SW 1271 (cell line): ENCODE data around the gene PPFIBP1.
"Not testable (repeated sequence)": the region's sequence is repeated elsewhere in the genome, so short reads cannot be mapped to it uniquely, and the experiment has no call there.

Source experiments
- DNase-seq, 2 experiments: peaks; one replicate each; lab custom pipeline; 2025; lab: John Stamatoyannopoulos, UW

Gene PPFIBP1

GRCh38 chr12:27709932-27710591 lies 186.1 kb downstream of the PPFIBP1 start:
- no peak for DNase-seq

GRCh38 chr12:27710592-27711316 lies 186.7 kb downstream of the PPFIBP1 start, which contains the start of gene MRPS35:
Gene MRPS35, plus strand, starts transcription at chr12:27710832. Its CDS starts 12 bp downstream, at chr12:27710844.
- DNase-seq: peak; percentile 56 to 94

GRCh38 chr12:27711317-27711682 lies 187.3 kb downstream of the PPFIBP1 start:
- DNase-seq: peak in 1 of 2 experiments; percentile 61

- DNase-seq: no peak
Observed at GRCh38 chr12:27711967-27712366, 188.0 kb downstream of the PPFIBP1 start.

DNA sequence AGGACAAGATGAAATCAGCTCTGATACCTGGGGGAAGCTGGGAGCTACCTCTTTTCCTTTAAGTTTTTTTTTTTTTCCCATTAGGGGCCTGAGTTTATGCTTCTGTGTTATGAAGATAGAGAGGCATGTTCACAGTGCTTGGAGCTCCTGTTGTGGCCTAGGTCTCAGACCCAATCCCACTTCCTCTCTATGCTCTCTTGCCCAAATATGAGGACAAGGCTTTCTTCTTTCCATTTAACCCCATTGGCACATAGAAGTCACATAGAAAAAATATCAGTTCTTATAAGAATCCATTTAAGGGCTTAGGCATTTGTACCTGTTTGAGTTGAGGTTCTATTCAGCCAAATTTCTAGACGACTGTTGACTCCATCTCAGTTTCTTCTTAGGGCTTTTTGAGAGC lies 199.2 kb downstream of the PPFIBP1 start:
- DNase-seq: no peak

DNA sequence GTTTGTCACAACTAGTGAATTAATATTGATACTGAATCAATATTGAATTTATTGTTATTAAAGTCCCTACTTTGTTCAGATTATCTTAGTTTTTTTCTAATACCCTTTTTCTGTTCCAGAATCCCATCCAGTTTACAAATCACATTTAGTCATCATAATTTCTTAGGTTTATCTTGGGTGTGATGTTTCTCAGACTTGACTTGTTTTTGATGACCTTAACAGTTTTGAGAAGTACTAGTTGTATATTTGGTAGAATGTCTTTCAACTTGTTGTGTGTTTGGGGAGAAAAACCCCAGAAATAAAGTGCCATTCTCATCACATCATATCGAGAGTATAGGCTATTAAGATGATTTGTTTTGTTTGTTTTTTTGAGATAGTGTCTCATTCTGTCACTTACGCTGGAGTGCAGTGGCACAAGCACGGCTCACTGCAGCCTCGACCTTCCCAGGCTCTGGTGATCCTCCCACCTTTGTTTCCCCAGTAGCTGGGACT lies 206.1 kb downstream of the PPFIBP1 start:
- no peak for DNase-seq

GRCh38 chr12:27732281-27732680 lies 208.3 kb downstream of the PPFIBP1 start:
- peak in 1 of 2 experiments; percentile 18 for DNase-seq

DNA sequence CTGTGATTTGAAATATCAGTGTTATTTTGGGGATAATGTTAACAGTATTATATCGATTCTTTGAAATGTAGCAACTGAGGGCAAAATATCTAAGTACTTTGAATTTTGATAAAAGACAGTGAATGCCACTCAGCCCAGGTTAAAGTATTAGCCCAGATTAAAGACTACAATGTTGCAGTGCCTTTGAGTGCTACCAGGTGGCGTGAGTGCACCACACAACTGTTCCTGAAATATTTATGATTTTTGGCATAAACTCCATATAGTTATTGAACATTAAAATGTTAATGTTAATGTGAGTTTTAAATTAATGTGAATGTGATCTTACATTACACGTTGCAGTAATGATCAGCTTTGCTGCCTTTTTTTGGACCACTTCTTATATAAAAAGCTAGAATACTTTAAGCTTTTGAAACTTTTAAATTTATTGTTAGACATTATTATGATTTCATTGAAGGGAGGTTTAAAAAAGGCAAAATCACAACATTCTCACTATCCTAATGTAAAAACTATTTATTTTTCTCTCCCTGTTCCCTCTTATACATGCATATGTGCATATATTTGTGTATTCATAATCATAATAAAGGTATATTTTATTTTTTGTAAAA lies 209.1 kb downstream of the PPFIBP1 start:
- DNase-seq: peak in 1 of 2 experiments; percentile 68

DNA sequence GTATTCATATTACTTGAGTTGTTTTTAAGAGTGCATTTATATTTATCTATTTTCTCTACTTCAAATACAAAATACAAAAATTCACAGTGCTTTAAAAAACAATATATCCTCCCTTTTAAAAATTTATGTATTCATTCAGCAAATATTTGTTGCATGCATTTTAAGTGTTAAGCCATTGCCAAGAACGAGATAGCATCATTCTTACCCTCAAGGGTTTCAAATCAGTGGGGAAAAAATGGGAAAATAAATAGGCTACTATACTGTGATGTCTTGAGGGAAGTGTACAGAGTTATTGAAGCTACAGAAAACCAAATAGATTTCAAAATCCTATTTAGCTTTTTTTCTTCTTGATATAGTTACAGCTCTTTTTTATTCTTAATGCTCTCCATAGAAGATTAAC lies 209.8 kb downstream of the PPFIBP1 start:
- DNase-seq: no peak

DNA sequence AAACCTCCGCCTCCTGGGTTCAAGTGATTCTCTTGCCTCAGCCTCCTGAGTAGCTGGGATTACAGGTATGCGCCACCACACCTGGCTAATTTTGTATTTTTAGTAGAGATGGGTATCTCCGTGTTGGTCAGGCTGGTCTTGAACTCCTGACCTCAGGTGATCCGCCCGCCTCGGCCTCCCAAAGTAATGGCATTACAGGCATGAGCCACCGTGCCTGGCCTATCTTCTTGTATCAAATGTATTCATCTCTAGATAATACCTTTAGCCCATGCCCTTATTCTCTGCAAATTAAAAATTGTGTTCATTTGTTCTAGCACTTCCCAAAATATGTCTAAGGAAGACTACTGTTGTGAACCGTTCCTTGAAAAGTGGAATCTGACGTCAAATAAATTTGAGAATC lies 210.3 kb downstream of the PPFIBP1 start:
- not testable (repeated sequence) for DNase-seq

- no peak for DNase-seq
Observed at GRCh38 chr12:27743601-27744000, 219.6 kb downstream of the PPFIBP1 start.
